Activated CD8-positive, alpha-beta memory T cell treated with anti-CD3 and anti-CD28 coated beads for 36 hours (primary cell): ENCODE results near the gene ARHGAP8. TPM values are rescaled to one million over a fixed set of nuclear protein-coding genes. Genes with fewer than 3 reads are reported as not detected.

ENCODE experiments used
- CTCF ChIA-PET: fragments of 350-600 bp; sonication (Branson Sonifier 250); formaldehyde crosslinking; loops from one replicate; lab custom pipeline; 2021; ENCODE audit warnings: antibody characterized with exemption; lab: Charles Lee
- POLR2A ChIA-PET: fragments of 350-600 bp; sonication (Branson Sonifier 250); formaldehyde crosslinking; loops from one replicate; lab custom pipeline; 2021; ENCODE audit warnings: antibody characterized with exemption; lab: Charles Lee
- total RNA-seq, 2 experiments: library from RNA; stranded (reverse); gene quantifications; one replicate each; pipeline ENCODE4 v1.2.3, GENCODE V29; 2021

ARHGAP8 gene
- total RNA-seq, 2 experiments from 2014 or later = 0.82 to 1.1 TPM

GRCh38 chr22:44862981-44863860, 110.8 kb downstream of the ARHGAP8 start:
- POLR2A ChIA-PET = no interaction called here

GRCh38 chr22:44865193-44866057, 113.0 kb downstream of the ARHGAP8 start:
- CTCF ChIA-PET = no interaction called here
- POLR2A ChIA-PET = no interaction called here

More at GRCh38 chr22:44862981-44863860, 110.8 kb downstream of the ARHGAP8 start:
- CTCF ChIA-PET = no interaction called here

- CTCF ChIA-PET = no interaction called here
- POLR2A ChIA-PET = no interaction called here
Observed at GRCh38 chr22:44869196-44869595, 116.8 kb downstream of the ARHGAP8 start.

GRCh38 chr22:44870021-44870420, 117.6 kb downstream of the ARHGAP8 start:
- ChIA-PET POLR2A (no interaction called here), CTCF (interaction anchor here (0.5 kb wide), 1 partner anchor 1741 kb away, joined by 3 read pairs; no protein-coding TSS in a partner anchor)

GRCh38 chr22:44871782-44872181, 119.4 kb downstream of the ARHGAP8 start:
- ChIA-PET POLR2A (interaction anchor here (0.6 kb wide), 1 partner anchor 272 kb away, joined by 6 read pairs; no protein-coding TSS in a partner anchor), CTCF (no interaction called here)

- CTCF ChIA-PET = no interaction called here
- POLR2A ChIA-PET = no interaction called here
Observed at GRCh38 chr22:44876921-44877320, 124.5 kb downstream of the ARHGAP8 start.

- ChIA-PET POLR2A (no interaction called here), CTCF (no interaction called here)
Observed at GRCh38 chr22:44878483-44879300, 126.3 kb downstream of the ARHGAP8 start.

- CTCF ChIA-PET = no interaction called here
- POLR2A ChIA-PET = no interaction called here
Observed at GRCh38 chr22:44879301-44879680, 126.9 kb downstream of the ARHGAP8 start.

GRCh38 chr22:44880610-44881290, 128.4 kb downstream of the ARHGAP8 start:
- ChIA-PET CTCF (no interaction called here), POLR2A (no interaction called here)

- ChIA-PET POLR2A (no interaction called here), CTCF (no interaction called here)
Observed at GRCh38 chr22:44881624-44882023, 129.2 kb downstream of the ARHGAP8 start.

- ChIA-PET CTCF (no interaction called here), POLR2A (no interaction called here)
Observed at GRCh38 chr22:44882226-44882905, 130.0 kb downstream of the ARHGAP8 start.

- CTCF ChIA-PET = no interaction called here
- POLR2A ChIA-PET = no interaction called here
Observed at GRCh38 chr22:44883011-44883421, 130.6 kb downstream of the ARHGAP8 start.

- POLR2A ChIA-PET = no interaction called here
- CTCF ChIA-PET = no interaction called here
Observed at GRCh38 chr22:44884562-44884961, 132.2 kb downstream of the ARHGAP8 start.

GRCh38 chr22:44884968-44885805, 132.8 kb downstream of the ARHGAP8 start:
- CTCF ChIA-PET = no interaction called here
- POLR2A ChIA-PET = no interaction called here

GRCh38 chr22:44885806-44886360, 133.5 kb downstream of the ARHGAP8 start:
- ChIA-PET POLR2A (interaction anchor here (0.6 kb wide), 1 partner anchor 16 kb away, joined by 3 read pairs; no protein-coding TSS in a partner anchor), CTCF (interaction anchor here (0.7 kb wide), 1 partner anchor 132 kb away, joined by 5 read pairs; no protein-coding TSS in a partner anchor)

GRCh38 chr22:44887941-44888366, 135.6 kb downstream of the ARHGAP8 start:
- ChIA-PET CTCF (no interaction called here), POLR2A (no interaction called here)
